GM23338 (cell line): ENCODE results near the gene ASGR2. TPM values are rescaled to one million over a fixed set of nuclear protein-coding genes. Genes with fewer than 3 reads are reported as not detected.
A peak's percentile ranks its signal among the peaks of the same experiment; 100 is the strongest.

Experiments used
- ATAC-seq: fragments of 200-7000 bp; cut with Tn5 transposase; 3 replicates; pipeline ENCODE4 v1.9.1; 2020
- DNase-seq: peaks from one replicate; pipeline ENCODE4 v3.0.0-alpha.2; 2015; ENCODE audit warnings: low spot score
- H2AFZ ChIP-seq: fragments of 200-600 bp; sonication (generic); 2 replicates; pipeline ENCODE4 v1.8.0; 2016; ENCODE audit warnings: antibody characterized with exemption, mild to moderate bottlenecking, moderate library complexity
- H3F3A ChIP-seq: fragments of 200-600 bp; sonication (generic); replicated peaks from 2 replicates; pipeline ENCODE4 v1.8.0; 2017; ENCODE audit warnings: antibody characterized with exemption, mixed run types, low read depth
- H3K27ac ChIP-seq: fragments of 200-600 bp; sonication (generic); 2 replicates; pipeline ENCODE4 v1.6.1; 2016; ENCODE audit warnings: low read depth
- H3K27me3 ChIP-seq: fragments of 200-600 bp; sonication (generic); 2 replicates; pipeline ENCODE4 v1.8.0; 2016; ENCODE audit warnings: mild to moderate bottlenecking, mixed run types, moderate library complexity; ENCODE audit not compliant: insufficient read depth
- H3K36me3 ChIP-seq: fragments of 200-600 bp; sonication (generic); 2 replicates; pipeline ENCODE4 v1.8.0; 2016; ENCODE audit warnings: mild to moderate bottlenecking; ENCODE audit not compliant: insufficient read depth
- H3K4me1 ChIP-seq: fragments of 200-600 bp; sonication (generic); 2 replicates; pipeline ENCODE4 v1.8.0; 2016; ENCODE audit warnings: mild to moderate bottlenecking, moderate library complexity; ENCODE audit not compliant: insufficient read depth
- H3K4me2 ChIP-seq: fragments of 200-600 bp; sonication (generic); 2 replicates; pipeline ENCODE4 v1.7.1; 2017; ENCODE audit warnings: mixed run types
- H3K4me3 ChIP-seq: fragments of 200-600 bp; sonication (generic); 2 replicates; pipeline ENCODE4 v1.6.1; 2016; ENCODE audit warnings: mixed run types
- H3K79me2 ChIP-seq: fragments of 200-600 bp; sonication (generic); replicated peaks from 2 replicates; pipeline ENCODE4 v1.8.0; 2017; ENCODE audit warnings: mild to moderate bottlenecking; ENCODE audit not compliant: insufficient read depth
- H3K9me2 ChIP-seq: fragments of 200-600 bp; sonication (generic); 2 replicates; pipeline ENCODE4 v1.8.0; 2017; ENCODE audit not compliant: insufficient read depth
- H4K20me1 ChIP-seq: fragments of 200-600 bp; sonication (generic); replicated peaks from 2 replicates; pipeline ENCODE4 v1.8.0; 2017; ENCODE audit warnings: mild to moderate bottlenecking; ENCODE audit not compliant: insufficient read depth
- H3K27ac Mint-ChIP-seq: 2 replicates; pipeline ENCODE4 v1.8.0; 2020; ENCODE audit warnings: inconsistent platforms, mild to moderate bottlenecking, moderate library complexity, mixed read lengths
- H3K27me3 Mint-ChIP-seq: 3 replicates; pipeline ENCODE4 v1.8.0; 2022; ENCODE audit warnings: low read depth, mild to moderate bottlenecking, moderate library complexity, mixed read lengths, inconsistent platforms; ENCODE audit not compliant: insufficient read depth, poor library complexity
- H3K36me3 Mint-ChIP-seq: 3 replicates; pipeline ENCODE4 v1.8.0; 2021; ENCODE audit warnings: low read depth, mild to moderate bottlenecking, inconsistent platforms, moderate library complexity, mixed read lengths
- H3K4me1 Mint-ChIP-seq: 3 replicates; pipeline ENCODE4 v1.8.0; 2020; ENCODE audit warnings: mild to moderate bottlenecking, inconsistent platforms, mixed read lengths
- H3K4me3 Mint-ChIP-seq: 3 replicates; pipeline ENCODE4 v1.8.0; 2021; ENCODE audit warnings: moderate library complexity, mild to moderate bottlenecking, inconsistent platforms, mixed read lengths
- H3K9me3 Mint-ChIP-seq: 3 replicates; pipeline ENCODE4 v1.8.0; 2020; ENCODE audit warnings: moderate library complexity, mild to moderate bottlenecking, inconsistent platforms, mixed read lengths
- EZH2 ChIP-seq: fragments of 200-600 bp; sonication (generic); IDR thresholded peaks from one replicate; pipeline ENCODE4 v1.8.0; 2017; ENCODE audit warnings: antibody characterized with exemption, mild to moderate bottlenecking, low read depth; ENCODE audit not compliant: unreplicated experiment
- EZH2phosphoT487 ChIP-seq: fragments of 200-600 bp; sonication (generic); IDR thresholded peaks from one replicate; pipeline ENCODE4 v1.8.1; 2018; ENCODE audit warnings: antibody characterized with exemption; ENCODE audit not compliant: unreplicated experiment
- NANOG ChIP-seq: IDR thresholded peaks from 2 replicates; pipeline ENCODE4 v1.6.1; 2016; ENCODE audit warnings: antibody characterized with exemption, borderline replicate concordance
- REST ChIP-seq: IDR thresholded peaks from one replicate; pipeline ENCODE4 v1.6.1; 2018; ENCODE audit warnings: antibody characterized with exemption; ENCODE audit not compliant: unreplicated experiment
- ZNF331 ChIP-seq: fragments of 250-450 bp; sonication (Bioruptor Pico); IDR thresholded peaks from 2 replicates; pipeline ENCODE4 v1.5.0; 2020; ENCODE audit warnings: low read depth, mild to moderate bottlenecking, moderate library complexity
- polyA plus RNA-seq: library from polyadenylated mRNA; unstranded; fragments of >200 nt; fragmentation: Nextera tagmentation; extraction: Ambion mirVana; gene quantifications from 2 replicates; pipeline ENCODE4 v1.2.1, GENCODE V29; 2016
- total RNA-seq: library from RNA; depleted of rRNA; stranded (reverse); fragments of >200 nt; shearing (Covaris generic); gene quantifications from 2 replicates; pipeline ENCODE4 v1.2.3, GENCODE V29; 2014
- TF ChIP-seq, protein P1 (sequence below): fragments of 250-450 bp; sonication (Bioruptor Pico); IDR thresholded peaks from 2 replicates; pipeline ENCODE4 v1.5.0; 2020; ENCODE audit warnings: mild to moderate bottlenecking, moderate library complexity
- TF ChIP-seq, protein P2 (sequence below): IDR thresholded peaks from 2 replicates; pipeline ENCODE4 v1.6.1; 2016; ENCODE audit warnings: antibody characterized with exemption
- TF ChIP-seq, protein P3 (sequence below), 2 experiments: fragments of 200-600 bp in 1 of 2; sonication (generic) in 1 of 2; conservative IDR thresholded peaks; 2 replicates each; pipeline versions ENCODE4 v1.5.1 to v1.6.1; 2016 to 2017; ENCODE audit warnings: antibody characterized with exemption in 2 of 2, low read depth in 2 of 2, mild to moderate bottlenecking in 2 of 2, moderate library complexity in 1 of 2

Gene ASGR2
- total and polyA plus RNA-seq, 2 experiments from 2014 or later, result 0.97 TPM; not detected in 1

GRCh38 chr17:7112510-7113108 is 2.0 kb downstream of the ASGR2 start (continued):
- TF ChIP-seq, protein P1, sequence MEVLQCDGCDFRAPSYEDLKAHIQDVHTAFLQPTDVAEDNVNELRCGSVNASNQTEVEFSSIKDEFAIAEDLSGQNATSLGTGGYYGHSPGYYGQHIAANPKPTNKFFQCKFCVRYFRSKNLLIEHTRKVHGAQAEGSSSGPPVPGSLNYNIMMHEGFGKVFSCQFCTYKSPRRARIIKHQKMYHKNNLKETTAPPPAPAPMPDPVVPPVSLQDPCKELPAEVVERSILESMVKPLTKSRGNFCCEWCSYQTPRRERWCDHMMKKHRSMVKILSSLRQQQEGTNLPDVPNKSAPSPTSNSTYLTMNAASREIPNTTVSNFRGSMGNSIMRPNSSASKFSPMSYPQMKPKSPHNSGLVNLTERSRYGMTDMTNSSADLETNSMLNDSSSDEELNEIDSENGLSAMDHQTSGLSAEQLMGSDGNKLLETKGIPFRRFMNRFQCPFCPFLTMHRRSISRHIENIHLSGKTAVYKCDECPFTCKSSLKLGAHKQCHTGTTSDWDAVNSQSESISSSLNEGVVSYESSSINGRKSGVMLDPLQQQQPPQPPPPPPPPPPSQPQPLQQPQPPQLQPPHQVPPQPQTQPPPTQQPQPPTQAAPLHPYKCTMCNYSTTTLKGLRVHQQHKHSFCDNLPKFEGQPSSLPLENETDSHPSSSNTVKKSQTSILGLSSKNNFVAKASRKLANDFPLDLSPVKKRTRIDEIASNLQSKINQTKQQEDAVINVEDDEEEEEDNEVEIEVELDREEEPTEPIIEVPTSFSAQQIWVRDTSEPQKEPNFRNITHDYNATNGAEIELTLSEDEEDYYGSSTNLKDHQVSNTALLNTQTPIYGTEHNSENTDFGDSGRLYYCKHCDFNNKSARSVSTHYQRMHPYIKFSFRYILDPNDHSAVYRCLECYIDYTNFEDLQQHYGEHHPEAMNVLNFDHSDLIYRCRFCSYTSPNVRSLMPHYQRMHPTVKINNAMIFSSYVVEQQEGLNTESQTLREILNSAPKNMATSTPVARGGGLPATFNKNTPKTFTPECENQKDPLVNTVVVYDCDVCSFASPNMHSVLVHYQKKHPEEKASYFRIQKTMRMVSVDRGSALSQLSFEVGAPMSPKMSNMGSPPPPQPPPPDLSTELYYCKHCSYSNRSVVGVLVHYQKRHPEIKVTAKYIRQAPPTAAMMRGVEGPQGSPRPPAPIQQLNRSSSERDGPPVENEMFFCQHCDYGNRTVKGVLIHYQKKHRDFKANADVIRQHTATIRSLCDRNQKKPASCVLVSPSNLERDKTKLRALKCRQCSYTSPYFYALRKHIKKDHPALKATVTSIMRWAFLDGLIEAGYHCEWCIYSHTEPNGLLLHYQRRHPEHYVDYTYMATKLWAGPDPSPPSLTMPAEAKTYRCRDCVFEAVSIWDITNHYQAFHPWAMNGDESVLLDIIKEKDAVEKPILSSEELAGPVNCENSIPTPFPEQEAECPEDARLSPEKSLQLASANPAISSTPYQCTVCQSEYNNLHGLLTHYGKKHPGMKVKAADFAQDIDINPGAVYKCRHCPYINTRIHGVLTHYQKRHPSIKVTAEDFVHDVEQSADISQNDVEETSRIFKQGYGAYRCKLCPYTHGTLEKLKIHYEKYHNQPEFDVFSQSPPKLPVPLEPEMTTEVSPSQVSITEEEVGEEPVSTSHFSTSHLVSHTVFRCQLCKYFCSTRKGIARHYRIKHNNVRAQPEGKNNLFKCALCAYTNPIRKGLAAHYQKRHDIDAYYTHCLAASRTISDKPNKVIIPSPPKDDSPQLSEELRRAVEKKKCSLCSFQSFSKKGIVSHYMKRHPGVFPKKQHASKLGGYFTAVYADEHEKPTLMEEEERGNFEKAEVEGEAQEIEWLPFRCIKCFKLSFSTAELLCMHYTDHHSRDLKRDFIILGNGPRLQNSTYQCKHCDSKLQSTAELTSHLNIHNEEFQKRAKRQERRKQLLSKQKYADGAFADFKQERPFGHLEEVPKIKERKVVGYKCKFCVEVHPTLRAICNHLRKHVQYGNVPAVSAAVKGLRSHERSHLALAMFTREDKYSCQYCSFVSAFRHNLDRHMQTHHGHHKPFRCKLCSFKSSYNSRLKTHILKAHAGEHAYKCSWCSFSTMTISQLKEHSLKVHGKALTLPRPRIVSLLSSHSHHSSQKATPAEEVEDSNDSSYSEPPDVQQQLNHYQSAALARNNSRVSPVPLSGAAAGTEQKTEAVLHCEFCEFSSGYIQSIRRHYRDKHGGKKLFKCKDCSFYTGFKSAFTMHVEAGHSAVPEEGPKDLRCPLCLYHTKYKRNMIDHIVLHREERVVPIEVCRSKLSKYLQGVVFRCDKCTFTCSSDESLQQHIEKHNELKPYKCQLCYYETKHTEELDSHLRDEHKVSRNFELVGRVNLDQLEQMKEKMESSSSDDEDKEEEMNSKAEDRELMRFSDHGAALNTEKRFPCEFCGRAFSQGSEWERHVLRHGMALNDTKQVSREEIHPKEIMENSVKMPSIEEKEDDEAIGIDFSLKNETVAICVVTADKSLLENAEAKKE (CRISPR knock-in tag), result no peak
- no peak for TF ChIP-seq REST

GRCh38 chr17:7111784-7112509 is 2.7 kb downstream of the ASGR2 start:
- Mint-ChIP-seq H3K27me3 (peaks cover 12% of the 10 kb centered on the region), H3K36me3 (0 out of 3 replicates have a peak, but pooled peaks cover 3% of the 10 kb centered on the region), H3K27ac (no peak overlapping the region), H3K4me3 (no peak overlapping the region; the same call in 2 of the 3 replicates), H3K4me1 (peaks cover 14% of the 10 kb centered on the region), H3K9me3 (peaks cover 8% of the 10 kb centered on the region)
- Histone ChIP-seq H4K20me1 (no peaks in the 10 kb centered on the region), H3K27ac (no peak overlapping the region), H2AFZ (no peak overlapping the region), H3K4me3 (no peak overlapping the region), H3K4me2 (no peak overlapping the region), H3K36me3 (no peaks in the 10 kb centered on the region), H3K4me1 (no peaks in the 10 kb centered on the region; the same call in 1 of the 2 replicates), H3K9me2 (no peaks in the 10 kb centered on the region), H3F3A (0 out of 2 replicates have a peak, but pooled peaks cover 7% of the 10 kb centered on the region), H3K27me3 (no peaks in the 10 kb centered on the region), H3K79me2 (no peaks in the 10 kb centered on the region)
- DNase-seq (peak; percentile 42), ATAC-seq (no peak)
- no peak for TF ChIP-seq NANOG
- no peak for TF ChIP-seq EZH2phosphoT487
- TF ChIP-seq, protein P2, sequence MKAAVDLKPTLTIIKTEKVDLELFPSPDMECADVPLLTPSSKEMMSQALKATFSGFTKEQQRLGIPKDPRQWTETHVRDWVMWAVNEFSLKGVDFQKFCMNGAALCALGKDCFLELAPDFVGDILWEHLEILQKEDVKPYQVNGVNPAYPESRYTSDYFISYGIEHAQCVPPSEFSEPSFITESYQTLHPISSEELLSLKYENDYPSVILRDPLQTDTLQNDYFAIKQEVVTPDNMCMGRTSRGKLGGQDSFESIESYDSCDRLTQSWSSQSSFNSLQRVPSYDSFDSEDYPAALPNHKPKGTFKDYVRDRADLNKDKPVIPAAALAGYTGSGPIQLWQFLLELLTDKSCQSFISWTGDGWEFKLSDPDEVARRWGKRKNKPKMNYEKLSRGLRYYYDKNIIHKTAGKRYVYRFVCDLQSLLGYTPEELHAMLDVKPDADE, result no peak
- no peak for TF ChIP-seq ZNF331 (CRISPR knock-in tag)
- no peak for TF ChIP-seq EZH2
- TF ChIP-seq, protein P3, sequence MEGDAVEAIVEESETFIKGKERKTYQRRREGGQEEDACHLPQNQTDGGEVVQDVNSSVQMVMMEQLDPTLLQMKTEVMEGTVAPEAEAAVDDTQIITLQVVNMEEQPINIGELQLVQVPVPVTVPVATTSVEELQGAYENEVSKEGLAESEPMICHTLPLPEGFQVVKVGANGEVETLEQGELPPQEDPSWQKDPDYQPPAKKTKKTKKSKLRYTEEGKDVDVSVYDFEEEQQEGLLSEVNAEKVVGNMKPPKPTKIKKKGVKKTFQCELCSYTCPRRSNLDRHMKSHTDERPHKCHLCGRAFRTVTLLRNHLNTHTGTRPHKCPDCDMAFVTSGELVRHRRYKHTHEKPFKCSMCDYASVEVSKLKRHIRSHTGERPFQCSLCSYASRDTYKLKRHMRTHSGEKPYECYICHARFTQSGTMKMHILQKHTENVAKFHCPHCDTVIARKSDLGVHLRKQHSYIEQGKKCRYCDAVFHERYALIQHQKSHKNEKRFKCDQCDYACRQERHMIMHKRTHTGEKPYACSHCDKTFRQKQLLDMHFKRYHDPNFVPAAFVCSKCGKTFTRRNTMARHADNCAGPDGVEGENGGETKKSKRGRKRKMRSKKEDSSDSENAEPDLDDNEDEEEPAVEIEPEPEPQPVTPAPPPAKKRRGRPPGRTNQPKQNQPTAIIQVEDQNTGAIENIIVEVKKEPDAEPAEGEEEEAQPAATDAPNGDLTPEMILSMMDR (conservative IDR thresholded peaks at IDR 0.05; ENCODE audit: low read depth in 2 of 2), result no peak
